OCI-LY7 (cell line): ENCODE results near the gene SMYD3. TPM values are rescaled to one million over a fixed set of nuclear protein-coding genes. Genes with fewer than 3 reads are reported as not detected.

ENCODE experiments used
- BruUV-seq: library from RNA; stranded (reverse); fragments of 400-500 nt; replicated peaks from 2 replicates; lab custom pipeline; 2021; lab: Mats Ljungman, UMichigan
- CTCF ChIA-PET: fragments of 300-600 bp; sonication (Branson Sonifier 250); formaldehyde crosslinking; loops from one replicate; lab custom pipeline; 2022; ENCODE audit warnings: antibody characterized with exemption; ENCODE audit not compliant: unreplicated experiment; lab: Charles Lee
- POLR2A ChIA-PET: fragments of 300-600 bp; sonication (Branson Sonifier 250); formaldehyde crosslinking; loops from one replicate; lab custom pipeline; 2022; ENCODE audit warnings: antibody characterized with exemption; lab: Charles Lee
- DNase-seq: peaks from one replicate; pipeline ENCODE4 v3.0.0-alpha.2; 2015; ENCODE audit warnings: low spot score
- H2AFZ ChIP-seq: fragments of 200-600 bp; sonication (generic), shearing (Covaris generic); 2 replicates; pipeline ENCODE4 v1.6.1; 2014; ENCODE audit warnings: mild to moderate bottlenecking, antibody characterized with exemption, low read length, moderate library complexity
- H3K27ac ChIP-seq: fragments of 200-600 bp; sonication (generic); 2 replicates; pipeline ENCODE4 v1.5.1; 2014; ENCODE audit warnings: mixed run types, low read depth, mild to moderate bottlenecking, moderate library complexity, low read length, inconsistent platforms; ENCODE audit not compliant: poor library complexity, severe bottlenecking
- H3K36me3 ChIP-seq: fragments of 200-600 bp; sonication (generic); 2 replicates; pipeline ENCODE4 v1.6.1; 2014; ENCODE audit warnings: mild to moderate bottlenecking, antibody characterized with exemption, low read length, moderate library complexity, mixed read lengths; ENCODE audit not compliant: insufficient read depth
- H3K4me1 ChIP-seq: fragments of 200-600 bp; sonication (generic); 2 replicates; pipeline ENCODE4 v1.5.1; 2014; ENCODE audit warnings: mild to moderate bottlenecking, low read length; ENCODE audit not compliant: insufficient read depth, poor library complexity, severe bottlenecking
- H3K4me2 ChIP-seq: fragments of 200-600 bp; sonication (generic); 2 replicates; pipeline ENCODE4 v1.6.1; 2014; ENCODE audit warnings: mild to moderate bottlenecking, low read length
- H3K4me3 ChIP-seq: fragments of 200-600 bp; sonication (generic); 2 replicates; pipeline ENCODE4 v1.5.1; 2014; ENCODE audit warnings: mild to moderate bottlenecking, low read depth, low read length; ENCODE audit not compliant: poor library complexity, severe bottlenecking
- H3K79me2 ChIP-seq: fragments of 200-600 bp; sonication (generic); 2 replicates; pipeline ENCODE4 v1.6.1; 2016; ENCODE audit warnings: low read depth, mild to moderate bottlenecking, low read length, moderate library complexity, mixed read lengths; ENCODE audit not compliant: insufficient read depth
- H3K9me2 ChIP-seq: fragments of 200-600 bp; sonication (generic); 2 replicates; pipeline ENCODE4 v1.6.1; 2016; ENCODE audit warnings: mild to moderate bottlenecking, low read length, mixed read lengths; ENCODE audit not compliant: insufficient read depth
- H3K9me3 ChIP-seq: fragments of 200-600 bp; sonication (generic); 2 replicates; pipeline ENCODE4 v1.6.1; 2014; ENCODE audit warnings: mild to moderate bottlenecking, mixed run types, low read length, mixed read lengths
- H4K20me1 ChIP-seq: fragments of 200-600 bp; sonication (generic); 2 replicates; pipeline ENCODE4 v1.6.1; 2014; ENCODE audit warnings: mild to moderate bottlenecking, antibody characterized with exemption, low read length, moderate library complexity, mixed read lengths; ENCODE audit not compliant: insufficient read depth
- CTCF ChIP-seq: fragments of 200-600 bp; sonication (generic); conservative IDR thresholded peaks from 2 replicates; pipeline ENCODE4 v1.5.1; 2014; ENCODE audit warnings: mild to moderate bottlenecking, antibody characterized with exemption, low read length, moderate library complexity, mixed read lengths
- EZH2phosphoT487 ChIP-seq: fragments of 200-600 bp; sonication (generic); IDR thresholded peaks from 2 replicates; pipeline ENCODE4 v1.6.1; 2018; ENCODE audit warnings: low read depth, borderline replicate concordance, mild to moderate bottlenecking, mixed run types, antibody characterized with exemption, low read length, moderate library complexity, mixed read lengths
- intact Hi-C: fragments of 100-400 bp; cut with micrococcal nuclease; formaldehyde crosslinking; loops from one replicate; pipeline ENCODE4 v1.10.0; 2022; ENCODE audit not compliant: unreplicated experiment
- total RNA-seq, 2 experiments: library from RNA; depleted of rRNA in 1 of 2; stranded (reverse); fragments of >200 nt in 1 of 2; shearing (Covaris generic) in 1 of 2; gene quantifications; 2 replicates each; pipeline ENCODE4 v1.2.3, GENCODE V29; 2014 to 2022

SMYD3 gene
- total RNA-seq, 2 experiments from 2014 or later = 28.9 to 34.5 TPM

GRCh38 chr1:246010386-246010785 lies 496.7 kb downstream of the SMYD3 start:
- no peak overlapping the region for H2AFZ ChIP-seq
- H3K9me3 ChIP-seq = no peaks in the 10 kb centered on the region
- H4K20me1 ChIP-seq = no peaks in the 10 kb centered on the region
- no TSS peak for BruUV-seq
- H3K36me3 ChIP-seq = no peaks in the 10 kb centered on the region
- H3K4me3 ChIP-seq = no peak overlapping the region
- no peak for TF ChIP-seq CTCF
- TF ChIP-seq EZH2phosphoT487 = no peak
- intact Hi-C loops = loop anchor here (5.0 kb wide), 2 partner anchors 442 to 742 kb away; no protein-coding TSS in a partner anchor
- no peaks in the 10 kb centered on the region for H3K79me2 ChIP-seq
- no peaks in the 10 kb centered on the region for H3K9me2 ChIP-seq
- POLR2A ChIA-PET = no interaction called here
- CTCF ChIA-PET = interaction anchor here (0.6 kb wide), 1 partner anchor 561 kb away, joined by 3 read pairs; no protein-coding TSS in a partner anchor
- DNase-seq = no peak
- H3K27ac ChIP-seq = no peak overlapping the region
- no peaks in the 10 kb centered on the region for H3K4me1 ChIP-seq
- H3K4me2 ChIP-seq = no peak overlapping the region

DNA sequence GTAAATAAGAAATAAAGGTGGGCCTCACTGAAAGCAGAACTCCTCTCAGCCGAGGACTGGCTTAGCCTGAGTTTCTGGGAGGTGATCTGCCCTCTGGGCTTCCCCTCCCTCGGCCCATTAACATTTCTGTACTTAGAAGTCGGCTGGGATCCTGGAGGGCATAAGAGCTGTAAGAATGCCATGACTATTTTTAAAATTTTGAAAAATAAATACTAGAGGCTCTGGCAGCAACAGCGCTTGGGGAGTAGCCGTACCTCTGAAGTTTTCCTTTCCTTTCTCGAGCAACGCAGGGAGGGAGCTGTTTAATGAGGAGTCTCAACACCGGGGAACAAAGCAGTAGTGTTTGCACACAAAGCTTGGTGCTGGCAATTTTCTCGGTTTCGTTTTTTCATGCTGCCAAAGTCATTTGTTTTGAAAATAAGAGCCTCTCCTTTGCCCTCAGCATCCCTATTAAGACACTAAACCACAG lies 498.7 kb downstream of the SMYD3 start:
- H3K9me3 ChIP-seq = no peaks in the 10 kb centered on the region
- no peaks in the 10 kb centered on the region for H3K9me2 ChIP-seq
- intact Hi-C loops = loop anchor here (10.0 kb wide), 3 partner anchors 304 to 494 kb away; no protein-coding TSS in a partner anchor
- DNase-seq = no peak
- CTCF ChIA-PET = no interaction called here
- H3K79me2 ChIP-seq = no peaks in the 10 kb centered on the region
- H3K4me2 ChIP-seq = no peak overlapping the region
- H3K4me3 ChIP-seq = no peak overlapping the region
- no peaks in the 10 kb centered on the region for H4K20me1 ChIP-seq
- H3K27ac ChIP-seq = no peak overlapping the region
- no peaks in the 10 kb centered on the region for H3K36me3 ChIP-seq
- POLR2A ChIA-PET = interaction anchor here (0.6 kb wide), 1 partner anchor 72 kb away, joined by 3 read pairs; no protein-coding TSS in a partner anchor
- H2AFZ ChIP-seq = no peak overlapping the region
- TF ChIP-seq CTCF (no peak), EZH2phosphoT487 (no peak)
- BruUV-seq = no TSS peak
- no peaks in the 10 kb centered on the region for H3K4me1 ChIP-seq

GRCh38 chr1:246005067-246005466 lies 502.0 kb downstream of the SMYD3 start:
- no TSS peak for BruUV-seq
- Histone ChIP-seq H2AFZ (no peak overlapping the region), H3K4me3 (no peak overlapping the region), H4K20me1 (no peaks in the 10 kb centered on the region), H3K4me2 (no peak overlapping the region), H3K4me1 (no peaks in the 10 kb centered on the region), H3K9me3 (no peaks in the 10 kb centered on the region), H3K36me3 (no peaks in the 10 kb centered on the region), H3K79me2 (no peaks in the 10 kb centered on the region), H3K27ac (no peak overlapping the region), H3K9me2 (no peaks in the 10 kb centered on the region)
- ChIA-PET CTCF (no interaction called here), POLR2A (interaction anchor here (0.6 to 0.7 kb wide), 2 partner anchors 176 to 240 kb away, joined by 3 read pairs; no protein-coding TSS in a partner anchor)
- TF ChIP-seq EZH2phosphoT487 (no peak), CTCF (no peak)
- intact Hi-C loops = loop anchor here (10.0 kb wide), 3 partner anchors 300 to 490 kb away; no protein-coding TSS in a partner anchor
- no peak for DNase-seq
